ENCODE results near the gene BABAM2. TPM values are rescaled to one million over a fixed set of nuclear protein-coding genes. Genes with fewer than 3 reads are reported as not detected.
A peak's percentile ranks its signal among the peaks of the same experiment; 100 is the strongest.

The BABAM2 gene
- total and polyA plus RNA-seq, 11 donors, result 22.2 to 75.1 (median 62.5) TPM

DNA sequence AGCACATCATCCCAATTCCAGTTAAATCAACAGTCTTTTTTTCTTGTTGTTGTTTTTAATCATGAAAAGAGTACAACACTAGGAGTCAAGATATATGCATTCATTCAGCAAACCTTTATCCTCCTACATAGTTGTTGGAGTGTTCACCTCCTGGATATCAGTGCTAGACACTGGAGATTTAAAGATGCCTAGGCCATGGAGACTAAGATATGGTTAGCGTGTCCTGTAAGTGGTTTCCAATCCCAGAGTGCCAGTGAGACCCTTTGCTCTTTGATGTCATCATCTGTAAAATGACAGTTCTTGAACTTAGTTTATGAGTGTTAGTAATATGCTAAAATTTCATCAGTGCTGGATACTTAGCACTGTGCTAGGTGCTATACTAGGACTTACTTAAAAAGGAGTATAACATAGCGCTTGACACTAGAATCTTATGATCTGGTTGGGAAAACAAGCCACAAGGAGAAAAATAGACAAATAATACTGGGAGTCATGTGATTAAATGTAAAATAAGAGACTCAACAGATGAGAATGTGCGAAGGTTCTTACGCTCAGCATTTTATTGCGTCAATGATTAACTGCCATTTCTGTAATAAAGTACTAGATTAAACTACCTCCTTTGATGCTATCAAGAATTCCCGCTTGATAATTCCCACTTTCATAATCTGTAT is 31.5 kb downstream of the BABAM2 start:
- Histone ChIP-seq H3K4me3 (no peak overlapping the region), H3K27me3 (no peaks in the 10 kb centered on the region), H3K36me3 (no peaks in the 10 kb centered on the region), H3K9me3 (no peaks in the 10 kb centered on the region), H3K4me1 (peaks cover 0 to 23% (median 9%) of the 10 kb centered on the region in 12 donors), H3K27ac (peak overlapping the region in 2 of 12 donors; percentile 81 to 89)
- 91 to 100% (median 96%) methylated on average over 6 of the region's 6 CpGs for WGBS, 4 donors
- ATAC-seq (no peak), DNase-seq (no peak)
- TF ChIP-seq, protein P1, sequence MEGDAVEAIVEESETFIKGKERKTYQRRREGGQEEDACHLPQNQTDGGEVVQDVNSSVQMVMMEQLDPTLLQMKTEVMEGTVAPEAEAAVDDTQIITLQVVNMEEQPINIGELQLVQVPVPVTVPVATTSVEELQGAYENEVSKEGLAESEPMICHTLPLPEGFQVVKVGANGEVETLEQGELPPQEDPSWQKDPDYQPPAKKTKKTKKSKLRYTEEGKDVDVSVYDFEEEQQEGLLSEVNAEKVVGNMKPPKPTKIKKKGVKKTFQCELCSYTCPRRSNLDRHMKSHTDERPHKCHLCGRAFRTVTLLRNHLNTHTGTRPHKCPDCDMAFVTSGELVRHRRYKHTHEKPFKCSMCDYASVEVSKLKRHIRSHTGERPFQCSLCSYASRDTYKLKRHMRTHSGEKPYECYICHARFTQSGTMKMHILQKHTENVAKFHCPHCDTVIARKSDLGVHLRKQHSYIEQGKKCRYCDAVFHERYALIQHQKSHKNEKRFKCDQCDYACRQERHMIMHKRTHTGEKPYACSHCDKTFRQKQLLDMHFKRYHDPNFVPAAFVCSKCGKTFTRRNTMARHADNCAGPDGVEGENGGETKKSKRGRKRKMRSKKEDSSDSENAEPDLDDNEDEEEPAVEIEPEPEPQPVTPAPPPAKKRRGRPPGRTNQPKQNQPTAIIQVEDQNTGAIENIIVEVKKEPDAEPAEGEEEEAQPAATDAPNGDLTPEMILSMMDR (IDR thresholded peaks at IDR 0.05), result no peak
- TF ChIP-seq POLR2A (IDR thresholded peaks at IDR 0.05), result no peak
- intact Hi-C loops (cut with DNase I), result no loop called here

- Histone ChIP-seq H3K36me3 (no peaks in the 10 kb centered on the region), H3K4me1 (peaks cover 0 to 23% (median 9%) of the 10 kb centered on the region in 12 donors), H3K27me3 (no peaks in the 10 kb centered on the region), H3K27ac (no peak overlapping the region), H3K9me3 (no peaks in the 10 kb centered on the region), H3K4me3 (no peak overlapping the region)
- intact Hi-C loops (cut with DNase I), result no loop called here
- TF ChIP-seq POLR2A (IDR thresholded peaks at IDR 0.05), result no peak
- TF ChIP-seq, protein P1 (IDR thresholded peaks at IDR 0.05), result no peak
- ATAC-seq (no peak), DNase-seq (no peak)
- WGBS, 4 donors, result 85 to 100% (median 90%) methylated on average over 1 of the region's 1 CpG
Observed at GRCh38 chr2:27922842-27923241, 32.3 kb downstream of the BABAM2 start.

DNA sequence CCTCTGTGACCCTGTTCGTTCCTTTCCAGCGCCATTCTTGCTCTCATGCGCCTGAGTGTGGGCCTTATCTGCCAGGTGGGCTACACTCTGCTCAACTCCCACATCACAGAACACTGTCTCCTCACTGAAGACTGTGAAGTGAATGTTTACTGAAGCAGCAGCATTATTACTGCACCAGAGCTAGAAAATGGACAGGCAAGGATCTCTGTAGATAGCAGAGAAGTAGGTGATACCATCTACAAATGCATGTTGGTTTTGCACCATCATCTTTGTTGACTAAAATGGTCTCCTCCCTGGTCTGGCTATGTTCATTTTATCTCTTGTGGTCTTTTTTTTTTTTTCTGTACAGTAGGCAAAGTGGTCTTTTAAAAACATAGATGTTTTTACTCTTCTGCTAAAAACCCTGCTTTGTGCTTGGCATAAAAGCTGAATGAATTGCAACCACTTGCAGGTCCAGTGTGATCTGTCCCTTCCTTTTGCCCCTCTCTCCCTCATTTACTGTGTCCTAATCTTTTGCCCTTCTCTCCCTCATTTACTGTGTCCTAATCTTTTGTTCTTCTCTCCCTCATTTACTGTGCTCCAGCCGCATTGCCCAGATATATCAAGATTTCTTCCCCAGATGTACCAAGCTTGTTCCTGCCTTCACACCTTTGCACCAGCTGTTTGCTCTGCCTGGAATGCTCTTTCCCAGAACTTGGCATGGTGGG is 35.4 kb downstream of the BABAM2 start:
- TF ChIP-seq POLR2A (IDR thresholded peaks at IDR 0.05), result no peak
- TF ChIP-seq, protein P1 (IDR thresholded peaks at IDR 0.05), result no peak
- no peaks in the 10 kb centered on the region for H3K9me3 ChIP-seq
- DNase-seq, result no peak
- peaks cover 0 to 6% (median 2%) of the 10 kb centered on the region in 12 donors for H3K4me1 ChIP-seq
- H3K4me3 ChIP-seq, result no peak overlapping the region
- no peak for ATAC-seq
- peaks cover 0 to 13% (median 9%) of the 10 kb centered on the region in 9 donors for H3K36me3 ChIP-seq
- H3K27me3 ChIP-seq, result no peaks in the 10 kb centered on the region
- H3K27ac ChIP-seq, result no peak overlapping the region
- intact Hi-C loops (cut with DNase I), result no loop called here
- 93 to 99% (median 97%) methylated on average over 4 of the region's 4 CpGs for WGBS, 4 donors

- H3K4me3 ChIP-seq, result no peak overlapping the region
- TF ChIP-seq, protein P1 (IDR thresholded peaks at IDR 0.05), result no peak
- TF ChIP-seq POLR2A (IDR thresholded peaks at IDR 0.05), result no peak
- no peak overlapping the region for H3K27ac ChIP-seq
- peaks cover 0 to 21% (median 10%) of the 10 kb centered on the region in 9 donors for H3K36me3 ChIP-seq
- ATAC-seq (no peak), DNase-seq (no peak)
- H3K27me3 ChIP-seq, result no peaks in the 10 kb centered on the region
- intact Hi-C loops (cut with DNase I), result no loop called here
- H3K9me3 ChIP-seq, result no peaks in the 10 kb centered on the region
- WGBS, 4 donors, result 80 to 86% (median 82%) methylated on average over 11 of the region's 11 CpGs
- no peaks in the 10 kb centered on the region for H3K4me1 ChIP-seq
Observed at GRCh38 chr2:27929916-27930486, 39.5 kb downstream of the BABAM2 start.

Measured in heart left ventricle (tissue), 16 donors.